Colonic mucosa (tissue), 4 donors: ENCODE data around the gene HECTD1. TPM values are rescaled to one million over a fixed set of nuclear protein-coding genes. Genes with fewer than 3 reads are reported as not detected.
"Not testable (repeated sequence)": the region's sequence is repeated elsewhere in the genome, so short reads cannot be mapped to it uniquely, and the experiment has no call there.

Experiments
- DNase-seq: peaks from one replicate; pipeline ENCODE4 v3.0.0-alpha.2; 2020
- H3K27ac ChIP-seq: fragments of 200-600 bp; one replicate; pipeline ENCODE4 v1.8.0; 2021
- H3K27me3 ChIP-seq: fragments of 200-600 bp; one replicate; pipeline ENCODE4 v1.8.0; 2021
- H3K36me3 ChIP-seq: fragments of 200-600 bp; one replicate; pipeline ENCODE4 v1.8.0; 2021
- H3K4me1 ChIP-seq: fragments of 200-600 bp; one replicate; pipeline ENCODE4 v1.8.0; 2021; ENCODE audit warnings: mild to moderate bottlenecking
- H3K4me3 ChIP-seq: fragments of 200-600 bp; one replicate; pipeline ENCODE4 v1.8.0; 2021
- H3K9ac ChIP-seq, 2 donors: one replicate each; pipeline ENCODE4 v1.7.0; 2013; ENCODE audit warnings: control low read depth in 2 of 2, low read depth in 2 of 2, low read length in 2 of 2
- H3K9me3 ChIP-seq: fragments of 200-600 bp; one replicate; pipeline ENCODE4 v1.8.0; 2021
- intact Hi-C: fragments of 100-400 bp; cut with DNase I; formaldehyde crosslinking; loops from one replicate; pipeline ENCODE4 v1.14.1; 2022
- total RNA-seq, 2 donors: library from RNA; stranded (reverse); fragmentation: NEBNext Ultra II Directional in 1 of 2; extraction: Animal tissue kit (Norgen Biotek cat#: 25700) in 1 of 2; gene quantifications; one replicate each; pipeline ENCODE4 v1.2.1, GENCODE V29; 2021
- TF ChIP-seq, protein P1 (sequence below): fragments of 200-600 bp; IDR thresholded peaks from one replicate; pipeline ENCODE4 v1.8.0; 2022; ENCODE audit warnings: antibody characterized with exemption, mild to moderate bottlenecking
- donor health status: healthy.
- donor health status: DM: no; HTN: no; CAD: no.
- donor health status: DM: no; HTN: no; CAD: no.

HECTD1 gene
- total RNA-seq, 2 donors from 2014 or later = 113 to 148 TPM

- no peak overlapping the region for H3K27ac ChIP-seq
Observed at GRCh38 chr14:31060253-31060875, 147.2 kb downstream of the HECTD1 start.

DNA sequence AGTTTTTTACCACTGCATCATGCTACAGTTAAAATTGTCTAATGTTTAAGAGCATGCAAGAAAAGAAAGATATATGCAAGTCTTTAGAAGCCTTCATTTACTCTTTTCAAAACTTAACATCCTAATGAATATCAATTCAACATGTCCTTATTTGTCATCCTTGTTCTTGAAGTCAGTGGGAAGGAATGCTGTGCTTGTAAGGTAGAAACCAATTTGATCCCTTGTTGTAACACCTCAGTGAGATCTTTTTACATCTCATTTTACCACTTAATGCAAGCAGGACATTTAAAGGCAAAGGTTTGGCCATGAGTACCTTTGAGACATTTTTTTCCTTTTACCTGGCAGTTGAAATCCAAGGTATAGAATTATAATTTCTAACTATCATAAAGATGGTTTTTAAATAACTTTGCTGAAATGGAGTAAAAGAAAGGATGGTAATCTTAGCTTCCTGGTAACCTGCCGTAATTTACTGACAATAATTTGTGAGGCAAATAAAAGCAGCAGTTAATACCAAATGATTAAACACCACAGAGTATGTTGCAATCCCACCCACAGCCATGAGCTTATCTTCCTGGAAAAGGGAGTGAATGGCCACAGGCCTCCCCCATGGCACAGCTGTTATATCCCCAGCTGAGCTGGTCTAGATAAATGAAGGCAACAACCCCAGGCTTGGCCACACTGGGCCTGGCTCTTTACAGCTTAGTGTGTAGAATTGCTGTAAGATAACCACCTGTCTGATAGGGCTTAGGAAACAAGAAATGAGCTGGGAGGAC lies 148.3 kb downstream of the HECTD1 start:
- Histone ChIP-seq H3K9ac (no peak overlapping the region), H3K27ac (peak overlapping the region; percentile 48), H3K4me3 (no peak overlapping the region), H3K36me3 (no peaks in the 10 kb centered on the region), H3K4me1 (no peaks in the 10 kb centered on the region), H3K9me3 (no peaks in the 10 kb centered on the region), H3K27me3 (no peaks in the 10 kb centered on the region)
- TF ChIP-seq, protein P1, sequence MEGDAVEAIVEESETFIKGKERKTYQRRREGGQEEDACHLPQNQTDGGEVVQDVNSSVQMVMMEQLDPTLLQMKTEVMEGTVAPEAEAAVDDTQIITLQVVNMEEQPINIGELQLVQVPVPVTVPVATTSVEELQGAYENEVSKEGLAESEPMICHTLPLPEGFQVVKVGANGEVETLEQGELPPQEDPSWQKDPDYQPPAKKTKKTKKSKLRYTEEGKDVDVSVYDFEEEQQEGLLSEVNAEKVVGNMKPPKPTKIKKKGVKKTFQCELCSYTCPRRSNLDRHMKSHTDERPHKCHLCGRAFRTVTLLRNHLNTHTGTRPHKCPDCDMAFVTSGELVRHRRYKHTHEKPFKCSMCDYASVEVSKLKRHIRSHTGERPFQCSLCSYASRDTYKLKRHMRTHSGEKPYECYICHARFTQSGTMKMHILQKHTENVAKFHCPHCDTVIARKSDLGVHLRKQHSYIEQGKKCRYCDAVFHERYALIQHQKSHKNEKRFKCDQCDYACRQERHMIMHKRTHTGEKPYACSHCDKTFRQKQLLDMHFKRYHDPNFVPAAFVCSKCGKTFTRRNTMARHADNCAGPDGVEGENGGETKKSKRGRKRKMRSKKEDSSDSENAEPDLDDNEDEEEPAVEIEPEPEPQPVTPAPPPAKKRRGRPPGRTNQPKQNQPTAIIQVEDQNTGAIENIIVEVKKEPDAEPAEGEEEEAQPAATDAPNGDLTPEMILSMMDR = no peak
- intact Hi-C loops = no loop called here
- peak; percentile 48 for DNase-seq

More at GRCh38 chr14:31060253-31060875, 147.2 kb downstream of the HECTD1 start:
- TF ChIP-seq, protein P1 = no peak
- Histone ChIP-seq H3K9me3 (no peaks in the 10 kb centered on the region), H3K4me1 (no peaks in the 10 kb centered on the region), H3K4me3 (no peak overlapping the region), H3K27me3 (no peaks in the 10 kb centered on the region), H3K36me3 (no peaks in the 10 kb centered on the region), H3K9ac (peak overlapping the region in 1 of 2 donors; percentile 43)
- DNase-seq = no peak
- intact Hi-C loops = no loop called here

DNA sequence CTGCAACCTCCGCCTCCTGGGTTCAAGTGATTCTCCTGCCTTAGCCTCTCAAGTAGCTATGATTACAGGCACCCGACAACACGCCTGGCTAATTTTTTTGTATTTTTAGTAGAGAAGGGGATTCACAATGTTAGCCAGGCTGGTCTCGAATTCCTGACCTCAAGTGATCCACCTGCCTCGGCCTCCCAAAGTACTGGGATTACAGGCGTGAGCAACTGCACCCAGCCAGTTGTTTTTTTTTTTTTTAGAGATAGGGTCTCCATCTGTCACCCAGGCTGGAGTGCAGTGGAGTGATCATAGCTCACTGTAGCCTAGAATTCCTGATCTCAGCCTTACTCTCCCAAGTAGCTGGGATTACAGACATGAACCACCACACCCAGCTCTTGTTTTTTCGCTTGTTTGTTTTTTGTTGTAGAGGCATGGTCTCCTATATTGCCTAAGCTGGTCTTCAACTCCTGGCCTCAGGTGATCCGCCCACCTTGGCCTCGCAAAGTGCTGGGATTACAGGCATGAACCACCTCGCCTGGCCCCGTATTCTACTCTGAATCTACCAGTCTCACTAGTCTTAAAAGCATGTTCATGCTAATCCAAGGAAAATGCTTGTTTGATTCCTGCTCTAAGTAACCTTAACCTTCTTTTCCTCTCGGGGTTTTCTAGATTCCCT lies 149.8 kb downstream of the HECTD1 start:
- Histone ChIP-seq H3K36me3 (no peaks in the 10 kb centered on the region), H3K27me3 (no peaks in the 10 kb centered on the region), H3K9ac (no peak overlapping the region), H3K4me1 (no peaks in the 10 kb centered on the region), H3K4me3 (no peak overlapping the region), H3K27ac (no peak overlapping the region), H3K9me3 (no peaks in the 10 kb centered on the region)
- intact Hi-C loops = no loop called here
- no peak for DNase-seq
- TF ChIP-seq, protein P1 = no peak

GRCh38 chr14:31057035-31057434 lies 150.6 kb downstream of the HECTD1 start:
- H3K4me3 ChIP-seq = no peak overlapping the region
- no peaks in the 10 kb centered on the region for H3K9me3 ChIP-seq
- no peak overlapping the region for H3K27ac ChIP-seq
- no peak overlapping the region for H3K9ac ChIP-seq
- TF ChIP-seq, protein P1 = no peak
- H3K36me3 ChIP-seq = no peaks in the 10 kb centered on the region
- intact Hi-C loops = no loop called here
- H3K4me1 ChIP-seq = no peaks in the 10 kb centered on the region
- DNase-seq = no peak
- H3K27me3 ChIP-seq = no peaks in the 10 kb centered on the region

DNA sequence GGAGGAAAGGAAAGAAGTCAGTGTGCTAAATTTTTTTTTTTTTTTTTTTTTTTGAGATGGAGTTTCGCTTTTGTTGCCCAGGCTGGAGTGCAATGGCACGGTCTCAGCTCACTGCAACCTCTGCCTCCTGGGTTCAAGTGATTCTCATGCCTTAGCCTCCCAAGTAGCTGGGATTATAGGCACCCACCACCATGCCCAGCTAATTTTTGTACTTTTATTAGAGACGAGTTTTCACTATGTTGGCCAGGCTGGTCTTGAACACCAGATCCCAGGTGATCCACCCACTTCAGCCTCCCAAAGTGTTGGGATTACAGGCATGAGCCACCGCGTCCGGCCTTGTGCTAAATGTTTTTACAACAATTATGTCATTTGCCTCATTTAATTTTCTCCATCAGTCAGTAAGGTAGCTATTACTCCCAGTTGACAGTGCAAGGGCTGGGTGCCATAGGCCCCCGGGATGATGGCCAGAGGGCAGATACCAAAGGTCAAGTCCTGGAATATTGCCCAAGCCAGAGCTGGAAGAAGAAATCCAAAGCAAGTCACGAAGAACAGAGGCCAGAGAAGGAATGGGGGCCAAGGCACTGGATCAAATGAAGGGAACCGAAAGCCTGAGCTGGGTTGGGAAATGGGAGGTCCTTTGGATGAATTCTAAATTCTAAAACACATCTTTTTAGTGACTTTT lies 154.5 kb downstream of the HECTD1 start:
- H3K4me1 ChIP-seq, intact Hi-C loops: not testable (repeated sequence)

More for the DNA sequence above, 154.5 kb downstream of the HECTD1 start:
- peak; percentile 56 for DNase-seq
- not testable (repeated sequence) for H3K9me3 ChIP-seq, H3K36me3 ChIP-seq, H3K27ac ChIP-seq, H3K9ac ChIP-seq, H3K27me3 ChIP-seq, H3K4me3 ChIP-seq
